GM12891 (cell line): ENCODE measurements around the gene ALG9.

Experiments
- POLR2A ChIP-seq: IDR thresholded peaks from 2 replicates; pipeline ENCODE4 v1.6.1; 2011; ENCODE audit warnings: low read depth, low read length, control low read depth
- POLR2AphosphoS5 ChIP-seq: IDR thresholded peaks from 2 replicates; pipeline ENCODE4 v1.6.1; 2011; ENCODE audit warnings: low read depth, low read length, control low read depth
- TAF1 ChIP-seq: IDR thresholded peaks from 2 replicates; pipeline ENCODE4 v1.6.1; 2011; ENCODE audit warnings: low read depth, low read length, control low read depth

GRCh38 chr11:111793863-111794262 lies 77.5 kb downstream of the ALG9 start:
- TF ChIP-seq POLR2A (no peak), TAF1 (no peak), POLR2AphosphoS5 (no peak)
